ENCODE results near the gene MOK. TPM values are rescaled to one million over a fixed set of nuclear protein-coding genes. Genes with fewer than 3 reads are reported as not detected.

MOK gene
- total RNA-seq, 1 donor = 40.6 TPM

GRCh38 chr14:102346645-102347044 lies 41.7 kb upstream of the MOK start:
- H3K4me3 ChIP-seq (ENCODE audit: low read depth, low read length) = no peak overlapping the region
- TF ChIP-seq CTCF (IDR thresholded peaks at IDR 0.05; ENCODE audit: insufficient read depth, low read length) = no peak
- DNase-seq (ENCODE audit: low read depth) = no peak

- no peak overlapping the region for H3K4me3 ChIP-seq (ENCODE audit: low read depth, low read length)
- no peak for TF ChIP-seq CTCF (IDR thresholded peaks at IDR 0.05; ENCODE audit: insufficient read depth, low read length)
- no peak for DNase-seq (ENCODE audit: low read depth)
Measured at GRCh38 chr14:102345232-102345631, 40.3 kb upstream of the MOK start.

- DNase-seq (ENCODE audit: low read depth) = no peak
- H3K4me3 ChIP-seq (ENCODE audit: low read depth, low read length) = no peak overlapping the region
- TF ChIP-seq CTCF (IDR thresholded peaks at IDR 0.05; ENCODE audit: insufficient read depth, low read length) = no peak
Measured at GRCh38 chr14:102344485-102344884, 39.5 kb upstream of the MOK start.

- TF ChIP-seq CTCF (IDR thresholded peaks at IDR 0.05; ENCODE audit: insufficient read depth, low read length) = no peak
- no peak for DNase-seq (ENCODE audit: low read depth)
- no peak overlapping the region for H3K4me3 ChIP-seq (ENCODE audit: low read depth, low read length)
Measured at GRCh38 chr14:102344084-102344483, 39.1 kb upstream of the MOK start.

- no peak for DNase-seq (ENCODE audit: low read depth)
- TF ChIP-seq CTCF (IDR thresholded peaks at IDR 0.05; ENCODE audit: insufficient read depth, low read length) = no peak
- no peak overlapping the region for H3K4me3 ChIP-seq (ENCODE audit: low read depth, low read length)
Measured at GRCh38 chr14:102342238-102342637, 37.3 kb upstream of the MOK start.

GRCh38 chr14:102341566-102341965 lies 36.6 kb upstream of the MOK start:
- TF ChIP-seq CTCF (IDR thresholded peaks at IDR 0.05; ENCODE audit: insufficient read depth, low read length) = no peak
- no peak overlapping the region for H3K4me3 ChIP-seq (ENCODE audit: low read depth, low read length)
- no peak for DNase-seq (ENCODE audit: low read depth)

- no peak for DNase-seq (ENCODE audit: low read depth)
- no peak overlapping the region for H3K4me3 ChIP-seq (ENCODE audit: low read depth, low read length)
- no peak for TF ChIP-seq CTCF (IDR thresholded peaks at IDR 0.05; ENCODE audit: insufficient read depth, low read length)
Measured at GRCh38 chr14:102338724-102339123, 33.8 kb upstream of the MOK start.
